Testis (tissue), 3 donors: ENCODE results near the gene LRRFIP2. TPM values are rescaled to one million over a fixed set of nuclear protein-coding genes. Genes with fewer than 3 reads are reported as not detected.

ENCODE experiments used
- DNase-seq: peaks from one replicate; pipeline ENCODE4 v3.0.0-alpha.2; 2019
- H3K27ac ChIP-seq, 2 donors: fragments of 200-600 bp; sonication (generic); one replicate each; pipeline ENCODE4 v1.5.1; 2019
- H3K27me3 ChIP-seq: fragments of 200-600 bp; sonication (generic); one replicate; pipeline ENCODE4 v1.5.1; 2019
- H3K36me3 ChIP-seq: fragments of 200-600 bp; sonication (generic); one replicate; pipeline ENCODE4 v1.5.1; 2017; ENCODE audit warnings: low read depth; ENCODE audit errors: missing control alignments
- H3K4me1 ChIP-seq: fragments of 200-600 bp; sonication (generic); one replicate; pipeline ENCODE4 v1.5.1; 2019
- H3K4me3 ChIP-seq, 2 donors: fragments of 200-600 bp; sonication (generic); one replicate each; pipeline ENCODE4 v1.5.1; 2017 to 2019
- H3K9me3 ChIP-seq: fragments of 200-600 bp; sonication (generic); one replicate; pipeline ENCODE4 v1.5.1; 2017
- CTCF ChIP-seq, 3 experiments: fragments of 450-650 bp in 2 of 3; fragments of 200-600 bp in 1 of 3; sonication (generic) in 1 of 3; IDR thresholded peaks; one replicate each; pipeline ENCODE4 v1.5.1; 2016 to 2019; ENCODE audit warnings: antibody characterized with exemption in 3 of 3, mild to moderate bottlenecking in 2 of 3, moderate library complexity in 1 of 3
- POLR2A ChIP-seq: fragments of 450-650 bp; IDR thresholded peaks from one replicate; pipeline ENCODE4 v1.6.1; 2017; ENCODE audit warnings: antibody characterized with exemption, mild to moderate bottlenecking, moderate library complexity
- WGBS, 2 donors: methylation state at CpG; one replicate each; pipeline ENCODE4 v1.1.5; 2018; 5-methylcytosine and 5-hydroxymethylcytosine counted together
- intact Hi-C: fragments of 100-400 bp; cut with DNase I; formaldehyde crosslinking; loops from one replicate; pipeline ENCODE4 v1.15.1; 2023; ENCODE audit warnings: low total_unique reads
- polyA plus RNA-seq: library from polyadenylated mRNA; stranded (reverse); fragments of 350-450 nt; fragmentation: Illumina TruSeq; extraction: RNeasy Lipid Tissue Mini Kit (QIAGEN cat#74804); gene quantifications from one replicate; pipeline ENCODE4 v1.2.3, GENCODE V29; 2014; ENCODE audit warnings: low read depth, low replicate concordance; ENCODE audit not compliant: insufficient read depth
- total RNA-seq, 2 donors: library from RNA; depleted of rRNA; stranded (reverse); fragments of >200 nt; gene quantifications; one replicate each; pipeline ENCODE4 v1.2.3, GENCODE V29; 2016

LRRFIP2 gene
- total and polyA plus RNA-seq, 3 donors from 2014 or later = 86.2 to 115 (median 114) TPM

DNA sequence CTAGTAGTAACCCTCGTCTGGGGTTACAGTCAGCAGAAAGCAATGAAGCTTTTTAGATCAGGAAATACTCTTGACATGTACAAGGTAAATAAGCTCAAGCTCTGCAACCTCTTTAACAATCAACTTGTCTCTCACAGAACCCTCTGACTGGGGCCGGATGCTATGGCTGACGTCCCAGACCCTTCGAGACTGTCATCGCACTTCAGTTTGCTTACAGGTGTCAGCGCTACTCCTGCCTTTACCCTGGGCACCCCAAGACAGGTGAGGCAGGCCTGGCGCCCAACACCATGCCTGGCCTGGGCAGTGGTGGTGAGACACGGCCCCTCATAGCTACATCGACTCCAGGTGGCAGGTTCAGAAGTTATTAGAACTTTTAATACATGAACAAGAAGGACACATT is 30.6 kb downstream of the LRRFIP2 start:
- WGBS, 2 donors = 94 to 97% methylated on average over 9 of the region's 9 CpGs
- Histone ChIP-seq H3K4me3 (no peak overlapping the region), H3K27me3 (no peaks in the 10 kb centered on the region), H3K27ac (no peak overlapping the region), H3K4me1 (peaks cover 10% of the 10 kb centered on the region), H3K9me3 (no peaks in the 10 kb centered on the region), H3K36me3 (no peaks in the 10 kb centered on the region)
- intact Hi-C loops = no loop called here
- TF ChIP-seq CTCF (IDR thresholded peaks at IDR 0.05) (no peak), POLR2A (no peak)
- no peak for DNase-seq

GRCh38 chr3:37141676-37142075 is 32.7 kb downstream of the LRRFIP2 start:
- no peak for TF ChIP-seq POLR2A
- no peak for TF ChIP-seq CTCF (IDR thresholded peaks at IDR 0.05)
- no peaks in the 10 kb centered on the region for H3K27me3 ChIP-seq
- peaks cover 10% of the 10 kb centered on the region for H3K4me1 ChIP-seq
- H3K4me3 ChIP-seq = no peak overlapping the region
- intact Hi-C loops = no loop called here
- DNase-seq = no peak
- H3K36me3 ChIP-seq = no peaks in the 10 kb centered on the region
- WGBS, 2 donors = 83 to 84% methylated on average over 3 of the region's 3 CpGs
- no peaks in the 10 kb centered on the region for H3K9me3 ChIP-seq
- no peak overlapping the region for H3K27ac ChIP-seq

- Histone ChIP-seq H3K27me3 (no peaks in the 10 kb centered on the region), H3K4me1 (peaks cover 10% of the 10 kb centered on the region), H3K36me3 (no peaks in the 10 kb centered on the region), H3K4me3 (no peak overlapping the region), H3K27ac (no peak overlapping the region), H3K9me3 (no peaks in the 10 kb centered on the region)
- no peak for DNase-seq
- TF ChIP-seq CTCF (IDR thresholded peaks at IDR 0.05) (no peak), POLR2A (no peak)
- intact Hi-C loops = no loop called here
- 93 to 94% methylated on average over 3 of the region's 3 CpGs for WGBS, 2 donors
Observed at GRCh38 chr3:37140899-37141541, 33.4 kb downstream of the LRRFIP2 start.

DNA sequence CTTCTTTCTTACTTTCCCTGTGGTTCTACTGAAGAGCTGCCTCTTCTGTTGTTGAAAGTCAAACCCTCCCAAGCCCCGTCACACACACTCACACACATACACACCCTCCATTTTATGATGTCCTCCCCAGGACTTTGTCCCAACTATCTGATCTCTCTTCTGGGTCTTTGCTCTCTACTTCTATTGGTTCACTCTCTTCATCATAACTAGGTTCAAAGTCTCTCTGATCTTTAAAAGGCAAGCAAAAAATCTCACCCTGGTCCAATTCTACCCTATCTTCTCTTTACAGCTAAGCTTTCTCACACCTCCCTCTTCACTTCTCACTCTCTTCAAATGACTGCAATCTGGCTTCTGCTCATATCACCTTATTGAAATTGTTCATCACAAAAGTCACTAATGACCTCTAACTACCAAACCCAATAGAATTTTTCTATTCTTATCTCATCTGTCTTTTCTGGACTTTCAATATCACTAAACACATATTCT is 34.8 kb downstream of the LRRFIP2 start:
- 95 to 100% methylated on average over 1 of the region's 1 CpG for WGBS, 2 donors
- TF ChIP-seq CTCF (IDR thresholded peaks at IDR 0.05) (no peak), POLR2A (no peak)
- no peaks in the 10 kb centered on the region for H3K36me3 ChIP-seq
- H3K9me3 ChIP-seq = no peaks in the 10 kb centered on the region
- peaks cover 2% of the 10 kb centered on the region for H3K4me1 ChIP-seq
- DNase-seq = no peak
- H3K4me3 ChIP-seq = no peak overlapping the region
- H3K27me3 ChIP-seq = no peaks in the 10 kb centered on the region
- intact Hi-C loops = no loop called here
- H3K27ac ChIP-seq = no peak overlapping the region

GRCh38 chr3:37138816-37139215 is 35.6 kb downstream of the LRRFIP2 start:
- no peak overlapping the region for H3K27ac ChIP-seq
- no peak overlapping the region for H3K4me3 ChIP-seq
- H3K4me1 ChIP-seq = no peaks in the 10 kb centered on the region
- intact Hi-C loops = no loop called here
- TF ChIP-seq CTCF (IDR thresholded peaks at IDR 0.05) (no peak), POLR2A (no peak)
- 50 to 51% methylated on average over 2 of the region's 2 CpGs for WGBS, 2 donors
- H3K27me3 ChIP-seq = no peaks in the 10 kb centered on the region
- H3K36me3 ChIP-seq = no peaks in the 10 kb centered on the region
- no peak for DNase-seq
- no peaks in the 10 kb centered on the region for H3K9me3 ChIP-seq
